HEK293T (cell line): ENCODE measurements around the gene DNAH17.

Experiments used
- ARNT ChIP-seq: fragments of 450-650 bp; IDR thresholded peaks from 2 replicates; pipeline ENCODE4 v1.6.1; 2017; ENCODE audit warnings: mild to moderate bottlenecking
- ELF4 ChIP-seq: fragments of 450-650 bp; IDR thresholded peaks from 2 replicates; pipeline ENCODE4 v1.6.1; 2017; ENCODE audit warnings: antibody characterized with exemption
- FOXK2 ChIP-seq: fragments of 450-650 bp; IDR thresholded peaks from 2 replicates; pipeline ENCODE4 v1.6.1; 2016; ENCODE audit warnings: mild to moderate bottlenecking
- LEF1 ChIP-seq: fragments of 450-650 bp; IDR thresholded peaks from 2 replicates; pipeline ENCODE4 v1.6.1; 2017; ENCODE audit warnings: mild to moderate bottlenecking, borderline replicate concordance
- SP1 ChIP-seq: fragments of 450-650 bp; IDR thresholded peaks from 2 replicates; pipeline ENCODE4 v1.6.1; 2017

- TF ChIP-seq FOXK2: no peak
- TF ChIP-seq ARNT: no peak
- no peak for TF ChIP-seq LEF1
- TF ChIP-seq SP1: no peak
- no peak for TF ChIP-seq ELF4
Measured at GRCh38 chr17:78462148-78462547, 115.0 kb downstream of the DNAH17 start.
